Keratinocyte (primary cell): ENCODE results near the gene DSCAM.

ENCODE experiments used
- EZH2 ChIP-seq: IDR thresholded peaks from one replicate; pipeline ENCODE4 v1.6.1; 2012; ENCODE audit warnings: inconsistent platforms, mild to moderate bottlenecking, low read length, moderate library complexity
- TF ChIP-seq, protein P1 (sequence below), 3 experiments: IDR thresholded peaks in 1 of 3; conservative IDR thresholded peaks in 1 of 3; optimal IDR thresholded peaks in 1 of 3; 2 replicates in 2 of 3; 3 replicates in 1 of 3; pipeline versions ENCODE3 to v1.5.1; 2011; ENCODE audit warnings: low read length in 3 of 3, mild to moderate bottlenecking in 3 of 3, moderate library complexity in 2 of 3, control low read depth in 1 of 3, inconsistent platforms in 1 of 3; ENCODE audit not compliant: insufficient read depth in 2 of 3; ENCODE audit errors: extremely low read depth in 1 of 3

DNA sequence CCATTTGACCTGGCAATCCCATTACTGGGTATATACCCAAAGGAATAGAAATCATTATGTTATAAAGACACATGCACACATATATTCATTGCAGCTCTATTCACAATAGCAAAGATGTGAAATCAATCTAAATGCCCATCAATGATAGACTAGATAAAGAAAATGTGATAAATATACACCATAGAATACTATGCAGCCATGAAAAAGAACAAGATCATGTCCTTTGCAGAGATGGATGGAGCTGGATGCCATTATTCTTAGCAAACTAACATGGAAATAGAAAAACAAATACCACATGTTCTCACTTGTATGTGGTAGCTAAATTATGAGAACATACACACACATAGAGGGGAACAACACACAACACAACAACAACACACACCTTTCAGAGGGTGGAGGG is 731.2 kb downstream of the DSCAM start:
- TF ChIP-seq, protein P1, sequence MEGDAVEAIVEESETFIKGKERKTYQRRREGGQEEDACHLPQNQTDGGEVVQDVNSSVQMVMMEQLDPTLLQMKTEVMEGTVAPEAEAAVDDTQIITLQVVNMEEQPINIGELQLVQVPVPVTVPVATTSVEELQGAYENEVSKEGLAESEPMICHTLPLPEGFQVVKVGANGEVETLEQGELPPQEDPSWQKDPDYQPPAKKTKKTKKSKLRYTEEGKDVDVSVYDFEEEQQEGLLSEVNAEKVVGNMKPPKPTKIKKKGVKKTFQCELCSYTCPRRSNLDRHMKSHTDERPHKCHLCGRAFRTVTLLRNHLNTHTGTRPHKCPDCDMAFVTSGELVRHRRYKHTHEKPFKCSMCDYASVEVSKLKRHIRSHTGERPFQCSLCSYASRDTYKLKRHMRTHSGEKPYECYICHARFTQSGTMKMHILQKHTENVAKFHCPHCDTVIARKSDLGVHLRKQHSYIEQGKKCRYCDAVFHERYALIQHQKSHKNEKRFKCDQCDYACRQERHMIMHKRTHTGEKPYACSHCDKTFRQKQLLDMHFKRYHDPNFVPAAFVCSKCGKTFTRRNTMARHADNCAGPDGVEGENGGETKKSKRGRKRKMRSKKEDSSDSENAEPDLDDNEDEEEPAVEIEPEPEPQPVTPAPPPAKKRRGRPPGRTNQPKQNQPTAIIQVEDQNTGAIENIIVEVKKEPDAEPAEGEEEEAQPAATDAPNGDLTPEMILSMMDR (optimal IDR thresholded peaks at IDR 0.05 in 1 of 3, IDR thresholded peaks at IDR 0.05 in 1 of 3, conservative IDR thresholded peaks at IDR 0.05 in 1 of 3; ENCODE audit: extremely low read depth in 1 of 3, insufficient read depth in 2 of 3, low read length in 3 of 3) = no peak
- no peak for TF ChIP-seq EZH2
